ENCODE measurements around the gene RWDD1. TPM values are rescaled to one million over a fixed set of nuclear protein-coding genes. Genes with fewer than 3 reads are reported as not detected.
"Not testable (repeated sequence)": the region's sequence is repeated elsewhere in the genome, so short reads cannot be mapped to it uniquely, and the experiment has no call there.

RWDD1 gene
- total RNA-seq, 2 experiments from 2014 or later, result 33.4 to 38.2 TPM

DNA sequence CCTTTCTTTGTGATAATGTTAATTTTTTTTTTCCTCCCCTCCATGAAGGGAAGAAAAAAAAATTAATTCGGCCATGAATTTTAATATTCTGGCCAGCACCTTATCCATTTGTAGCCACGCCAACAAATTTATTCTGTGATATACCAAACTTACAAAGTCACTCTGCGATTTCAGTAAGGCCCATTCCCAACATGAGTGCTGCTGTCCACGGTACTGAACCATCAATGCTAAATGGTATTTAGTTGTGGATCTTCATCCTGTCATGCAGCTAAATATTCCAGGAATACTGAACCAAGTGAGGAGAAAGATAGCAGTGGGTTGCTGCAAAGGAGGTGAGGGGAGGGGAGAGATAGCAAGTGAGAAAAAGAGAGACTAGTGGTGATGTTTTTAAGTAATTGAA lies 25.5 kb downstream of the RWDD1 start:
- POLR2A ChIA-PET, result interaction anchor here (0.7 to 1.0 kb wide), 2 partner anchors 9 to 14 kb away, joined by 3 read pairs; no protein-coding TSS in a partner anchor

DNA sequence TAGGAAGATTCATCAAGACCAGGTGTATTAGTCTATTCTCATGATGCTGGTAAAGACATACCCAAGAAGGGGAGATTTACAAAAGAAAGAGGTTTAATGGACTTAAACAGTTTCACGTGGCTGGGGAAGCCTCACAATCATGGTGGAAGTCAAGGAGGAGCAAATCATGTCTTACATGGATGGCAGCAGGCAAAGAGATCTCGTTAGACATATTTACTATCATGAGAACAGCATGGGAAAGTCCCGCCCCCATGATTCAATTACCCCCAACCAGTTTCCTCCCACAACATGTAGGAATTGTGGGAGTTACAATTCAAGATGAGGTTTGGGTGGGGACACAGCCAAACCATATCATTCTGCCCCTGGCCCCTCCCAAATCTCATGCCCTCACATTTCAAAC lies 32.6 kb downstream of the RWDD1 start:
- H3K9me3 ChIP-seq (ENCODE audit: low read length); H2AFZ ChIP-seq (ENCODE audit: low read length); H3K9me2 ChIP-seq (ENCODE audit: insufficient read depth, low read length); H3K36me3 ChIP-seq (ENCODE audit: insufficient read depth, low read length); H3K27ac ChIP-seq (ENCODE audit: low read depth, low read length, poor library complexity, severe bottlenecking); H3K4me1 ChIP-seq (ENCODE audit: insufficient read depth, low read length, poor library complexity, severe bottlenecking); CTCF ChIA-PET (ENCODE audit: unreplicated experiment); H3K79me2 ChIP-seq (ENCODE audit: insufficient read depth, low read depth, low read length); H4K20me1 ChIP-seq (ENCODE audit: insufficient read depth, low read length); BruUV-seq (replicated peaks); POLR2A ChIA-PET; H3K4me2 ChIP-seq (ENCODE audit: low read length); DNase-seq (ENCODE audit: low spot score); intact Hi-C loops (cut with micrococcal nuclease; ENCODE audit: unreplicated experiment); H3K4me3 ChIP-seq (ENCODE audit: low read depth, low read length, poor library complexity, severe bottlenecking): not testable (repeated sequence)

More for the DNA sequence above, 25.5 kb downstream of the RWDD1 start:
- Histone ChIP-seq H3K27ac (ENCODE audit: low read depth, low read length, poor library complexity, severe bottlenecking) (no peak overlapping the region), H4K20me1 (ENCODE audit: insufficient read depth, low read length) (no peaks in the 10 kb centered on the region), H3K4me3 (ENCODE audit: low read depth, low read length, poor library complexity, severe bottlenecking) (no peak overlapping the region), H3K4me1 (ENCODE audit: insufficient read depth, low read length, poor library complexity, severe bottlenecking) (no peaks in the 10 kb centered on the region), H3K36me3 (ENCODE audit: insufficient read depth, low read length) (peaks cover 44% of the 10 kb centered on the region), H3K9me2 (ENCODE audit: insufficient read depth, low read length) (no peaks in the 10 kb centered on the region), H3K79me2 (ENCODE audit: insufficient read depth, low read depth, low read length) (no peaks in the 10 kb centered on the region), H2AFZ (ENCODE audit: low read length) (no peak overlapping the region), H3K4me2 (ENCODE audit: low read length) (no peak overlapping the region), H3K9me3 (ENCODE audit: low read length) (no peaks in the 10 kb centered on the region)
- TF ChIP-seq, protein P1, sequence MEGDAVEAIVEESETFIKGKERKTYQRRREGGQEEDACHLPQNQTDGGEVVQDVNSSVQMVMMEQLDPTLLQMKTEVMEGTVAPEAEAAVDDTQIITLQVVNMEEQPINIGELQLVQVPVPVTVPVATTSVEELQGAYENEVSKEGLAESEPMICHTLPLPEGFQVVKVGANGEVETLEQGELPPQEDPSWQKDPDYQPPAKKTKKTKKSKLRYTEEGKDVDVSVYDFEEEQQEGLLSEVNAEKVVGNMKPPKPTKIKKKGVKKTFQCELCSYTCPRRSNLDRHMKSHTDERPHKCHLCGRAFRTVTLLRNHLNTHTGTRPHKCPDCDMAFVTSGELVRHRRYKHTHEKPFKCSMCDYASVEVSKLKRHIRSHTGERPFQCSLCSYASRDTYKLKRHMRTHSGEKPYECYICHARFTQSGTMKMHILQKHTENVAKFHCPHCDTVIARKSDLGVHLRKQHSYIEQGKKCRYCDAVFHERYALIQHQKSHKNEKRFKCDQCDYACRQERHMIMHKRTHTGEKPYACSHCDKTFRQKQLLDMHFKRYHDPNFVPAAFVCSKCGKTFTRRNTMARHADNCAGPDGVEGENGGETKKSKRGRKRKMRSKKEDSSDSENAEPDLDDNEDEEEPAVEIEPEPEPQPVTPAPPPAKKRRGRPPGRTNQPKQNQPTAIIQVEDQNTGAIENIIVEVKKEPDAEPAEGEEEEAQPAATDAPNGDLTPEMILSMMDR (conservative IDR thresholded peaks at IDR 0.05; ENCODE audit: low read length), result no peak
- TF ChIP-seq EZH2phosphoT487 (IDR thresholded peaks at IDR 0.05; ENCODE audit: borderline replicate concordance, low read depth, low read length), result no peak
- no peak for DNase-seq (ENCODE audit: low spot score)
- intact Hi-C loops (cut with micrococcal nuclease; ENCODE audit: unreplicated experiment), result no loop called here
- BruUV-seq (replicated peaks), result no TSS peak
- CTCF ChIA-PET (ENCODE audit: unreplicated experiment), result no interaction called here

DNA sequence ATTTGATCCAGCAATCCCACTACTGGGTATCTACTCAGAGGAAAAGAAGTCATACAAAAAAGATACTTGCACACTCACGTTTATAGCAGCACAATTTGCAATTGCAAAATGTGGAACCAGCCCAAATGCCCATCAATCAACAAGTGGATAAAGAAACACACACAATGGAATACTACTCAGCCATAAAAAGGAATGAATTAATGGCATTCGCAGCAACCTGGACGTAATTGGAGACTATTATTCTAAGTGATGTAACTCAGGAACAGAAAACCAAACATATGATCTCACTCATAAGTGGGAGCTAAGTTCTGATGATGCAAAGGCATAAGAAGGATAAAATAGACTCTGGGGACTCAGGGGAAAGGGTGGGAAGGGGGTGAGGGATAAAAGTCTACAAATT lies 33.6 kb downstream of the RWDD1 start:
- POLR2A ChIA-PET; H3K4me3 ChIP-seq (ENCODE audit: low read depth, low read length, poor library complexity, severe bottlenecking); H3K9me2 ChIP-seq (ENCODE audit: insufficient read depth, low read length); H3K9me3 ChIP-seq (ENCODE audit: low read length); H4K20me1 ChIP-seq (ENCODE audit: insufficient read depth, low read length); H2AFZ ChIP-seq (ENCODE audit: low read length); intact Hi-C loops (cut with micrococcal nuclease; ENCODE audit: unreplicated experiment); CTCF ChIA-PET (ENCODE audit: unreplicated experiment); H3K4me2 ChIP-seq (ENCODE audit: low read length); H3K27ac ChIP-seq (ENCODE audit: low read depth, low read length, poor library complexity, severe bottlenecking); H3K4me1 ChIP-seq (ENCODE audit: insufficient read depth, low read length, poor library complexity, severe bottlenecking); DNase-seq (ENCODE audit: low spot score); BruUV-seq (replicated peaks); H3K79me2 ChIP-seq (ENCODE audit: insufficient read depth, low read depth, low read length); H3K36me3 ChIP-seq (ENCODE audit: insufficient read depth, low read length): not testable (repeated sequence)

DNA sequence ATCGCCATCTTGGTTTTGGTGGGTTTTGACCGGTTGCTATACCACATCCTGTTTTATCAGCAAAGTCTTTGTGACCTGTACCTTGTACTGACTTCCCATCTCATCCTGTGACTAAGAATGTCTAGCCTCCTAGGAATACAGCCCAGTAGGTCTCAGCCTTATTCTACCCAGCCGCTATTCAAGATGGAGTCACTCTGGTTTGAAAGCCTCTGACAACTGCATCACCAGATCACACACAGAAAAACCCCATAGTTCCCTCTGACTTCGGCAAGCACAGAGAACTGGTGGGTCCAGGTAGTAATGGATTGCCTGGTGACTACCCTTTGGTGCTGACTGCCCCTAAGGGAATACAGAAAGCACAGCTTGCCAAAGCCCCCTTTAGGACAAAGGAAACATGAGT lies 34.6 kb downstream of the RWDD1 start:
- no peaks in the 10 kb centered on the region for H3K4me1 ChIP-seq (ENCODE audit: insufficient read depth, low read length, poor library complexity, severe bottlenecking)
- H3K9me2 ChIP-seq (ENCODE audit: insufficient read depth, low read length), result no peaks in the 10 kb centered on the region
- BruUV-seq (replicated peaks), result no TSS peak
- H3K79me2 ChIP-seq (ENCODE audit: insufficient read depth, low read depth, low read length), result no peaks in the 10 kb centered on the region
- H3K36me3 ChIP-seq (ENCODE audit: insufficient read depth, low read length), result no peaks in the 10 kb centered on the region
- no peak overlapping the region for H3K4me3 ChIP-seq (ENCODE audit: low read depth, low read length, poor library complexity, severe bottlenecking)
- TF ChIP-seq, protein P1 (conservative IDR thresholded peaks at IDR 0.05; ENCODE audit: low read length), result no peak
- no peak for TF ChIP-seq EZH2phosphoT487 (IDR thresholded peaks at IDR 0.05; ENCODE audit: borderline replicate concordance, low read depth, low read length)
- no peak overlapping the region for H2AFZ ChIP-seq (ENCODE audit: low read length)
- CTCF ChIA-PET (ENCODE audit: unreplicated experiment), result no interaction called here
- H3K9me3 ChIP-seq (ENCODE audit: low read length), result no peaks in the 10 kb centered on the region
- no peak overlapping the region for H3K27ac ChIP-seq (ENCODE audit: low read depth, low read length, poor library complexity, severe bottlenecking)
- POLR2A ChIA-PET, result no interaction called here
- H3K4me2 ChIP-seq (ENCODE audit: low read length), result no peak overlapping the region
- DNase-seq (ENCODE audit: low spot score), result no peak
- H4K20me1 ChIP-seq (ENCODE audit: insufficient read depth, low read length), result no peaks in the 10 kb centered on the region
- intact Hi-C loops (cut with micrococcal nuclease; ENCODE audit: unreplicated experiment), result no loop called here

All from OCI-LY7 (cell line).